ENCODE results near the gene GNPTAB.
A peak's percentile ranks its signal among the peaks of the same experiment; 100 is the strongest.

Gene GNPTAB

GRCh38 chr12:101764051-101764792, 66.5 kb downstream of the GNPTAB start:
- DNase-seq (ENCODE audit: low read depth), result no peak
- no peak overlapping the region for H3K4me3 ChIP-seq (replicated peaks; ENCODE audit: low read depth, low read length)
- no peak for TF ChIP-seq CTCF (IDR thresholded peaks at IDR 0.05; ENCODE audit: low read length, missing control alignments)

- H3K4me3 ChIP-seq (replicated peaks; ENCODE audit: low read depth, low read length), result no peak overlapping the region
- TF ChIP-seq CTCF (IDR thresholded peaks at IDR 0.05; ENCODE audit: low read length, missing control alignments), result no peak
- DNase-seq (ENCODE audit: low read depth), result no peak
These were observed 67.4 kb downstream of the GNPTAB start for GRCh38 chr12:101763246-101763931.

- no peak for DNase-seq (ENCODE audit: low read depth)
- H3K4me3 ChIP-seq (replicated peaks; ENCODE audit: low read depth, low read length), result no peak overlapping the region
- no peak for TF ChIP-seq CTCF (IDR thresholded peaks at IDR 0.05; ENCODE audit: low read length, missing control alignments)
These were observed 69.0 kb downstream of the GNPTAB start for GRCh38 chr12:101761781-101762180.

GRCh38 chr12:101761350-101761749, 69.4 kb downstream of the GNPTAB start:
- DNase-seq (ENCODE audit: low read depth), result peak; percentile 32
- H3K4me3 ChIP-seq (replicated peaks; ENCODE audit: low read depth, low read length), result no peak overlapping the region
- no peak for TF ChIP-seq CTCF (IDR thresholded peaks at IDR 0.05; ENCODE audit: low read length, missing control alignments)

GRCh38 chr12:101759396-101760047, 71.2 kb downstream of the GNPTAB start:
- TF ChIP-seq CTCF (IDR thresholded peaks at IDR 0.05; ENCODE audit: low read length, missing control alignments), result peak; percentile 87
- H3K4me3 ChIP-seq (replicated peaks; ENCODE audit: low read depth, low read length), result no peak overlapping the region
- peak; percentile 48 for DNase-seq (ENCODE audit: low read depth)

- no peak overlapping the region for H3K4me3 ChIP-seq (replicated peaks; ENCODE audit: low read depth, low read length)
- no peak for TF ChIP-seq CTCF (IDR thresholded peaks at IDR 0.05; ENCODE audit: low read length, missing control alignments)
- DNase-seq (ENCODE audit: low read depth), result no peak
These were observed 80.6 kb downstream of the GNPTAB start for GRCh38 chr12:101750152-101750551.
